GM23338 (cell line): ENCODE results near the gene TMEM174. TPM values are rescaled to one million over a fixed set of nuclear protein-coding genes. Genes with fewer than 3 reads are reported as not detected.
"Not testable (repeated sequence)": the region's sequence is repeated elsewhere in the genome, so short reads cannot be mapped to it uniquely, and the experiment has no call there.

Experiments
- ATAC-seq: fragments of 200-7000 bp; cut with Tn5 transposase; 3 replicates; pipeline ENCODE4 v1.9.1; 2020
- DNase-seq: peaks from one replicate; pipeline ENCODE4 v3.0.0-alpha.2; 2015; ENCODE audit warnings: low spot score
- H2AFZ ChIP-seq: fragments of 200-600 bp; sonication (generic); 2 replicates; pipeline ENCODE4 v1.8.0; 2016; ENCODE audit warnings: antibody characterized with exemption, mild to moderate bottlenecking, moderate library complexity
- H3F3A ChIP-seq: fragments of 200-600 bp; sonication (generic); replicated peaks from 2 replicates; pipeline ENCODE4 v1.8.0; 2017; ENCODE audit warnings: antibody characterized with exemption, mixed run types, low read depth
- H3K27ac ChIP-seq: fragments of 200-600 bp; sonication (generic); 2 replicates; pipeline ENCODE4 v1.6.1; 2016; ENCODE audit warnings: low read depth
- H3K27me3 ChIP-seq: fragments of 200-600 bp; sonication (generic); 2 replicates; pipeline ENCODE4 v1.8.0; 2016; ENCODE audit warnings: mild to moderate bottlenecking, mixed run types, moderate library complexity; ENCODE audit not compliant: insufficient read depth
- H3K36me3 ChIP-seq: fragments of 200-600 bp; sonication (generic); 2 replicates; pipeline ENCODE4 v1.8.0; 2016; ENCODE audit warnings: mild to moderate bottlenecking; ENCODE audit not compliant: insufficient read depth
- H3K4me1 ChIP-seq: fragments of 200-600 bp; sonication (generic); 2 replicates; pipeline ENCODE4 v1.8.0; 2016; ENCODE audit warnings: mild to moderate bottlenecking, moderate library complexity; ENCODE audit not compliant: insufficient read depth
- H3K4me2 ChIP-seq: fragments of 200-600 bp; sonication (generic); 2 replicates; pipeline ENCODE4 v1.7.1; 2017; ENCODE audit warnings: mixed run types
- H3K4me3 ChIP-seq: fragments of 200-600 bp; sonication (generic); 2 replicates; pipeline ENCODE4 v1.6.1; 2016; ENCODE audit warnings: mixed run types
- H3K79me2 ChIP-seq: fragments of 200-600 bp; sonication (generic); replicated peaks from 2 replicates; pipeline ENCODE4 v1.8.0; 2017; ENCODE audit warnings: mild to moderate bottlenecking; ENCODE audit not compliant: insufficient read depth
- H3K9me2 ChIP-seq: fragments of 200-600 bp; sonication (generic); 2 replicates; pipeline ENCODE4 v1.8.0; 2017; ENCODE audit not compliant: insufficient read depth
- H4K20me1 ChIP-seq: fragments of 200-600 bp; sonication (generic); replicated peaks from 2 replicates; pipeline ENCODE4 v1.8.0; 2017; ENCODE audit warnings: mild to moderate bottlenecking; ENCODE audit not compliant: insufficient read depth
- H3K27ac Mint-ChIP-seq: 2 replicates; pipeline ENCODE4 v1.8.0; 2020; ENCODE audit warnings: inconsistent platforms, mild to moderate bottlenecking, moderate library complexity, mixed read lengths
- H3K27me3 Mint-ChIP-seq: 3 replicates; pipeline ENCODE4 v1.8.0; 2022; ENCODE audit warnings: low read depth, mild to moderate bottlenecking, moderate library complexity, mixed read lengths, inconsistent platforms; ENCODE audit not compliant: insufficient read depth, poor library complexity
- H3K36me3 Mint-ChIP-seq: 3 replicates; pipeline ENCODE4 v1.8.0; 2021; ENCODE audit warnings: low read depth, mild to moderate bottlenecking, inconsistent platforms, moderate library complexity, mixed read lengths
- H3K4me1 Mint-ChIP-seq: 3 replicates; pipeline ENCODE4 v1.8.0; 2020; ENCODE audit warnings: mild to moderate bottlenecking, inconsistent platforms, mixed read lengths
- H3K4me3 Mint-ChIP-seq: 3 replicates; pipeline ENCODE4 v1.8.0; 2021; ENCODE audit warnings: moderate library complexity, mild to moderate bottlenecking, inconsistent platforms, mixed read lengths
- H3K9me3 Mint-ChIP-seq: 3 replicates; pipeline ENCODE4 v1.8.0; 2020; ENCODE audit warnings: moderate library complexity, mild to moderate bottlenecking, inconsistent platforms, mixed read lengths
- EZH2 ChIP-seq: fragments of 200-600 bp; sonication (generic); IDR thresholded peaks from one replicate; pipeline ENCODE4 v1.8.0; 2017; ENCODE audit warnings: antibody characterized with exemption, mild to moderate bottlenecking, low read depth; ENCODE audit not compliant: unreplicated experiment
- JUNB ChIP-seq: IDR thresholded peaks from one replicate; pipeline ENCODE4 v1.6.1; 2016; ENCODE audit warnings: antibody characterized with exemption; ENCODE audit not compliant: unreplicated experiment
- STAT1 ChIP-seq: IDR thresholded peaks from one replicate; pipeline ENCODE4 v1.6.1; 2016; ENCODE audit warnings: antibody characterized with exemption; ENCODE audit not compliant: unreplicated experiment
- ZNF331 ChIP-seq: fragments of 250-450 bp; sonication (Bioruptor Pico); IDR thresholded peaks from 2 replicates; pipeline ENCODE4 v1.5.0; 2020; ENCODE audit warnings: low read depth, mild to moderate bottlenecking, moderate library complexity
- polyA plus RNA-seq: library from polyadenylated mRNA; unstranded; fragments of >200 nt; fragmentation: Nextera tagmentation; extraction: Ambion mirVana; gene quantifications from 2 replicates; pipeline ENCODE4 v1.2.1, GENCODE V29; 2016
- total RNA-seq: library from RNA; depleted of rRNA; stranded (reverse); fragments of >200 nt; shearing (Covaris generic); gene quantifications from 2 replicates; pipeline ENCODE4 v1.2.3, GENCODE V29; 2014

The TMEM174 gene
- total and polyA plus RNA-seq, 2 experiments from 2014 or later, result not detected

GRCh38 chr5:73204733-73205132 is 31.7 kb downstream of the TMEM174 start (continued):
- TF ChIP-seq EZH2 (no peak), ZNF331 (CRISPR knock-in tag) (no peak), STAT1 (no peak)

GRCh38 chr5:73205305-73205704 is 32.3 kb downstream of the TMEM174 start:
- ATAC-seq (no peak), DNase-seq (no peak)
- Histone ChIP-seq H4K20me1 (no peaks in the 10 kb centered on the region), H3K27me3 (peaks cover 12% of the 10 kb centered on the region), H3K36me3 (no peaks in the 10 kb centered on the region), H3K4me3 (no peak overlapping the region), H2AFZ (no peak overlapping the region), H3K79me2 (no peaks in the 10 kb centered on the region), H3K4me1 (peaks cover 8% of the 10 kb centered on the region), H3F3A (no peaks in the 10 kb centered on the region), H3K4me2 (no peak overlapping the region), H3K27ac (no peak overlapping the region), H3K9me2 (no peaks in the 10 kb centered on the region)
- Mint-ChIP-seq H3K4me3 (no peak overlapping the region), H3K27me3 (peaks cover 11% of the 10 kb centered on the region), H3K27ac (no peak overlapping the region), H3K36me3 (peaks cover 15% of the 10 kb centered on the region), H3K9me3 (peaks cover 25% of the 10 kb centered on the region), H3K4me1 (peaks cover 2% of the 10 kb centered on the region)
- no peak for TF ChIP-seq JUNB

GRCh38 chr5:73207239-73207638 is 34.2 kb downstream of the TMEM174 start:
- H3K27me3 Mint-ChIP-seq, H3F3A ChIP-seq, H3K79me2 ChIP-seq, H2AFZ ChIP-seq, ATAC-seq, DNase-seq, H3K9me2 ChIP-seq, H3K4me3 Mint-ChIP-seq, H3K27ac Mint-ChIP-seq, H3K4me2 ChIP-seq, H3K27ac ChIP-seq, H3K4me3 ChIP-seq, H3K36me3 ChIP-seq, H3K4me1 ChIP-seq, H3K4me1 Mint-ChIP-seq, H4K20me1 ChIP-seq, H3K27me3 ChIP-seq: not testable (repeated sequence)
- Mint-ChIP-seq H3K9me3 (peaks cover 27% of the 10 kb centered on the region), H3K36me3 (peaks cover 15% of the 10 kb centered on the region)

- not testable (repeated sequence) for H3K4me3 ChIP-seq, H3K9me2 ChIP-seq, H3K4me1 Mint-ChIP-seq, H3K4me3 Mint-ChIP-seq, H3K27me3 ChIP-seq, H3K79me2 ChIP-seq, H3K36me3 ChIP-seq, H3K4me1 ChIP-seq, H2AFZ ChIP-seq, H3F3A ChIP-seq, H3K27ac ChIP-seq, H3K4me2 ChIP-seq, H4K20me1 ChIP-seq, ATAC-seq, DNase-seq, H3K27ac Mint-ChIP-seq
- peaks cover 15% of the 10 kb centered on the region for H3K36me3 Mint-ChIP-seq
- peaks cover 16% of the 10 kb centered on the region for H3K27me3 Mint-ChIP-seq
- H3K9me3 Mint-ChIP-seq, result peaks cover 27% of the 10 kb centered on the region
Observed at GRCh38 chr5:73209075-73209474, 36.1 kb downstream of the TMEM174 start.

- peaks cover 25% of the 10 kb centered on the region for H3K9me3 Mint-ChIP-seq
- H3K4me1 Mint-ChIP-seq, result peaks cover 23% of the 10 kb centered on the region
- H3K79me2 ChIP-seq, H3K4me3 Mint-ChIP-seq, H3F3A ChIP-seq, H3K4me2 ChIP-seq, H3K9me2 ChIP-seq, H3K4me3 ChIP-seq, DNase-seq, H3K27ac ChIP-seq, H4K20me1 ChIP-seq, ATAC-seq, H3K36me3 ChIP-seq, H3K27ac Mint-ChIP-seq, H2AFZ ChIP-seq: not testable (repeated sequence)
- peaks cover 49% of the 10 kb centered on the region for H3K27me3 Mint-ChIP-seq
- Histone ChIP-seq H3K4me1 (peaks cover 25% of the 10 kb centered on the region), H3K27me3 (peaks cover 44% of the 10 kb centered on the region)
- H3K36me3 Mint-ChIP-seq, result peaks cover 12% of the 10 kb centered on the region; the same call in 1 of the 3 replicates
Observed at GRCh38 chr5:73212693-73213092, 39.7 kb downstream of the TMEM174 start.
